Activated T-cell treated with anti-CD3 and anti-CD28 coated beads, Interleukin-2, amount 50 U/mL, for 24 hours (primary cell): ENCODE results near the gene STAT5A.
"Not testable (repeated sequence)": the region's sequence is repeated elsewhere in the genome, so short reads cannot be mapped to it uniquely, and the experiment has no call there.

Experiments
- DNase-seq: peaks from one replicate; pipeline ENCODE4 v3.0.0-alpha.2; 2020
- H3K27ac Mint-ChIP-seq: 2 replicates; pipeline ENCODE4 v1.8.0; 2020; ENCODE audit warnings: mild to moderate bottlenecking, mixed read lengths
- H3K27me3 Mint-ChIP-seq: 2 replicates; pipeline ENCODE4 v1.8.0; 2020; ENCODE audit warnings: mixed read lengths
- H3K36me3 Mint-ChIP-seq: 2 replicates; pipeline ENCODE4 v1.8.0; 2020; ENCODE audit warnings: low read depth, mixed read lengths
- H3K4me1 Mint-ChIP-seq: 2 replicates; pipeline ENCODE4 v1.8.0; 2020; ENCODE audit warnings: low read depth, mixed read lengths
- H3K4me3 Mint-ChIP-seq: 2 replicates; pipeline ENCODE4 v1.8.0; 2020; ENCODE audit warnings: mild to moderate bottlenecking, moderate library complexity, mixed read lengths
- H3K9me3 Mint-ChIP-seq: 2 replicates; pipeline ENCODE4 v1.8.0; 2020; ENCODE audit warnings: mixed read lengths

The STAT5A gene

GRCh38 chr17:42312285-42313130, 24.2 kb downstream of the STAT5A start:
- Mint-ChIP-seq H3K27ac (peak overlapping the region; percentile 96), H3K9me3 (no peaks in the 10 kb centered on the region), H3K27me3 (no peaks in the 10 kb centered on the region), H3K4me3 (peak overlapping the region; percentile 71), H3K4me1 (peaks cover 86% of the 10 kb centered on the region), H3K36me3 (peaks cover 98% of the 10 kb centered on the region)
- DNase-seq, result peak; percentile 87

- no peak for DNase-seq
- Mint-ChIP-seq H3K9me3 (no peaks in the 10 kb centered on the region), H3K27ac (peak overlapping the region; percentile 96), H3K4me1 (peaks cover 78% of the 10 kb centered on the region), H3K36me3 (peaks cover 98% of the 10 kb centered on the region), H3K27me3 (no peaks in the 10 kb centered on the region), H3K4me3 (peak overlapping the region; percentile 27)
Observed at GRCh38 chr17:42313389-42313772, 25.1 kb downstream of the STAT5A start.

- no peaks in the 10 kb centered on the region for H3K9me3 Mint-ChIP-seq
- peak overlapping the region; percentile 27 for H3K4me3 Mint-ChIP-seq
- peak; percentile 64 for DNase-seq
- H3K36me3 Mint-ChIP-seq, result peaks cover 98% of the 10 kb centered on the region
- H3K27me3 Mint-ChIP-seq, result no peaks in the 10 kb centered on the region
- peak overlapping the region; percentile 96 for H3K27ac Mint-ChIP-seq
- peaks cover 76% of the 10 kb centered on the region for H3K4me1 Mint-ChIP-seq
Observed at GRCh38 chr17:42313773-42314566, 25.7 kb downstream of the STAT5A start.

GRCh38 chr17:42315402-42316156, 27.3 kb downstream of the STAT5A start:
- peaks cover 71% of the 10 kb centered on the region for H3K4me1 Mint-ChIP-seq
- no peak for DNase-seq
- no peak overlapping the region for H3K4me3 Mint-ChIP-seq
- no peaks in the 10 kb centered on the region for H3K9me3 Mint-ChIP-seq
- H3K36me3 Mint-ChIP-seq, result peaks cover 98% of the 10 kb centered on the region
- peak overlapping the region; percentile 86 for H3K27ac Mint-ChIP-seq
- no peaks in the 10 kb centered on the region for H3K27me3 Mint-ChIP-seq

- no peak for DNase-seq
- Mint-ChIP-seq H3K36me3 (peaks cover 98% of the 10 kb centered on the region), H3K27ac (peak overlapping the region; percentile 76), H3K9me3 (no peaks in the 10 kb centered on the region), H3K4me1 (peaks cover 68% of the 10 kb centered on the region), H3K27me3 (no peaks in the 10 kb centered on the region), H3K4me3 (no peak overlapping the region)
Observed at GRCh38 chr17:42316755-42317154, 28.5 kb downstream of the STAT5A start.

GRCh38 chr17:42317266-42317845, 29.1 kb downstream of the STAT5A start:
- Mint-ChIP-seq H3K4me3 (no peak overlapping the region), H3K36me3 (peaks cover 98% of the 10 kb centered on the region), H3K9me3 (no peaks in the 10 kb centered on the region), H3K27me3 (no peaks in the 10 kb centered on the region), H3K27ac (peak overlapping the region; percentile 14), H3K4me1 (peaks cover 68% of the 10 kb centered on the region)
- no peak for DNase-seq

GRCh38 chr17:42317967-42318366, 29.7 kb downstream of the STAT5A start:
- not testable (repeated sequence) for H3K9me3 Mint-ChIP-seq, H3K4me3 Mint-ChIP-seq, DNase-seq, H3K27me3 Mint-ChIP-seq
- peaks cover 70% of the 10 kb centered on the region for H3K4me1 Mint-ChIP-seq
- H3K27ac Mint-ChIP-seq, result peak overlapping the region; percentile 12
- H3K36me3 Mint-ChIP-seq, result peaks cover 100% of the 10 kb centered on the region

- H3K36me3 Mint-ChIP-seq, result peaks cover 93% of the 10 kb centered on the region
- DNase-seq, result no peak
- peaks cover 57% of the 10 kb centered on the region for H3K4me1 Mint-ChIP-seq
- peak overlapping the region; percentile 69 for H3K27ac Mint-ChIP-seq
- H3K4me3 Mint-ChIP-seq, result no peak overlapping the region
- H3K9me3 Mint-ChIP-seq, result no peaks in the 10 kb centered on the region
- no peaks in the 10 kb centered on the region for H3K27me3 Mint-ChIP-seq
Observed at GRCh38 chr17:42321555-42321954, 33.3 kb downstream of the STAT5A start.

- DNase-seq, result peak; percentile 94
- H3K9me3 Mint-ChIP-seq, result no peaks in the 10 kb centered on the region
- no peak overlapping the region for H3K4me3 Mint-ChIP-seq
- H3K4me1 Mint-ChIP-seq, result peaks cover 50% of the 10 kb centered on the region
- peaks cover 93% of the 10 kb centered on the region for H3K36me3 Mint-ChIP-seq
- H3K27ac Mint-ChIP-seq, result peak overlapping the region; percentile 69
- no peaks in the 10 kb centered on the region for H3K27me3 Mint-ChIP-seq
Observed at GRCh38 chr17:42322382-42323267, 34.3 kb downstream of the STAT5A start.

- no peak for DNase-seq
- peaks cover 50% of the 10 kb centered on the region for H3K4me1 Mint-ChIP-seq
- H3K4me3 Mint-ChIP-seq, result no peak overlapping the region
- H3K27me3 Mint-ChIP-seq, result no peaks in the 10 kb centered on the region
- H3K9me3 Mint-ChIP-seq, result no peaks in the 10 kb centered on the region
- H3K36me3 Mint-ChIP-seq, result peaks cover 90% of the 10 kb centered on the region
- peak overlapping the region; percentile 69 for H3K27ac Mint-ChIP-seq
Observed at GRCh38 chr17:42323268-42323773, 35.0 kb downstream of the STAT5A start.

- Mint-ChIP-seq H3K4me3 (no peak overlapping the region), H3K9me3 (no peaks in the 10 kb centered on the region), H3K4me1 (peaks cover 39% of the 10 kb centered on the region), H3K27me3 (no peaks in the 10 kb centered on the region), H3K36me3 (peaks cover 90% of the 10 kb centered on the region), H3K27ac (peak overlapping the region; percentile 62)
- DNase-seq, result no peak
Observed at GRCh38 chr17:42325026-42325425, 36.7 kb downstream of the STAT5A start.

- Mint-ChIP-seq H3K9me3 (no peaks in the 10 kb centered on the region), H3K4me1 (peaks cover 23% of the 10 kb centered on the region), H3K27me3 (no peaks in the 10 kb centered on the region), H3K27ac (peak overlapping the region; percentile 74), H3K36me3 (peaks cover 84% of the 10 kb centered on the region), H3K4me3 (no peak overlapping the region)
- no peak for DNase-seq
Observed at GRCh38 chr17:42329025-42329976, 41.0 kb downstream of the STAT5A start.
